Aorta (tissue), 5 donors: ENCODE data around the gene SDCCAG8. TPM values are rescaled to one million over a fixed set of nuclear protein-coding genes. Genes with fewer than 3 reads are reported as not detected.

Source experiments
- ATAC-seq: fragments of 200-7000 bp; cut with Tn5 transposase; one replicate; pipeline ENCODE4 v1.9.1; 2022; ENCODE audit warnings: moderate library complexity; ENCODE audit not compliant: low FRiP score
- DNase-seq, 2 donors: peaks; one replicate each; pipeline ENCODE4 v3.0.0-alpha.2; 2020
- H3K27ac ChIP-seq, 2 donors: one replicate each; pipeline ENCODE4 v1.5.1; 2013; ENCODE audit warnings: low read length in 2 of 2, mild to moderate bottlenecking in 2 of 2, moderate library complexity in 2 of 2, control low read depth in 1 of 2, inconsistent platforms in 1 of 2, low read depth in 1 of 2
- H3K27me3 ChIP-seq, 2 donors: one replicate each; pipeline ENCODE4 v1.6.1; 2013; ENCODE audit warnings: control low read depth in 1 of 2, low read length in 1 of 2, mild to moderate bottlenecking in 1 of 2, moderate library complexity in 1 of 2; ENCODE audit not compliant: insufficient read depth in 2 of 2, control insufficient read depth in 1 of 2
- H3K36me3 ChIP-seq, 2 donors: one replicate each; pipeline ENCODE4 v1.6.1; 2013; ENCODE audit warnings: control low read depth in 1 of 2, low read length in 1 of 2, mild to moderate bottlenecking in 1 of 2; ENCODE audit not compliant: insufficient read depth in 2 of 2, control insufficient read depth in 1 of 2
- H3K4me1 ChIP-seq, 2 donors: one replicate each; pipeline ENCODE4 v1.6.1; 2013; ENCODE audit warnings: low read length in 2 of 2, control low read depth in 1 of 2, mild to moderate bottlenecking in 1 of 2, moderate library complexity in 1 of 2; ENCODE audit not compliant: insufficient read depth in 2 of 2, control insufficient read depth in 1 of 2
- H3K4me3 ChIP-seq, 2 donors: one replicate each; pipeline ENCODE4 v1.5.1; 2013; ENCODE audit warnings: low read length in 2 of 2, control low read depth in 1 of 2, mild to moderate bottlenecking in 1 of 2
- H3K9me3 ChIP-seq: one replicate; pipeline ENCODE4 v1.6.1; 2013; ENCODE audit warnings: mild to moderate bottlenecking, low read length; ENCODE audit not compliant: control insufficient read depth
- WGBS, 2 donors: extraction: QIAGEN DNeasy Blood & Tissue Kit; methylation state at CpG; one replicate each; pipeline ENCODE4 v1.1.7; 2013; 5-methylcytosine and 5-hydroxymethylcytosine counted together
- intact Hi-C, 2 donors: fragments of 100-400 bp; cut with DNase I; formaldehyde crosslinking; loops; one replicate each; pipeline versions ENCODE4 v1.14.2 to v1.15.0; 2022
- polyA plus RNA-seq, 2 donors: library from polyadenylated mRNA; stranded (reverse); fragments of 200-250 nt; gene quantifications; one replicate each; pipeline ENCODE4 v1.2.3, GENCODE V29; 2013
- total RNA-seq, 2 donors: library from RNA; stranded (reverse); fragmentation: NEBNext Ultra II Directional; extraction: Animal tissue kit (Norgen Biotek cat#: 25700); gene quantifications; one replicate each; pipeline ENCODE4 v1.2.1, GENCODE V29; 2021
- donor health status: healthy with polysubstance abuse.
- donor health status: Bipolar disorder and iron deficiency.
- donor health status: DM: no; HTN: no; CAD: no.
- donor health status: DM: no; HTN: no; CAD: no.
- donor health status: DM: yes; HTN: yes; CAD: no.

Gene SDCCAG8
- total and polyA plus RNA-seq, 4 donors = 23.2 to 93.4 (median 32.1) TPM

DNA sequence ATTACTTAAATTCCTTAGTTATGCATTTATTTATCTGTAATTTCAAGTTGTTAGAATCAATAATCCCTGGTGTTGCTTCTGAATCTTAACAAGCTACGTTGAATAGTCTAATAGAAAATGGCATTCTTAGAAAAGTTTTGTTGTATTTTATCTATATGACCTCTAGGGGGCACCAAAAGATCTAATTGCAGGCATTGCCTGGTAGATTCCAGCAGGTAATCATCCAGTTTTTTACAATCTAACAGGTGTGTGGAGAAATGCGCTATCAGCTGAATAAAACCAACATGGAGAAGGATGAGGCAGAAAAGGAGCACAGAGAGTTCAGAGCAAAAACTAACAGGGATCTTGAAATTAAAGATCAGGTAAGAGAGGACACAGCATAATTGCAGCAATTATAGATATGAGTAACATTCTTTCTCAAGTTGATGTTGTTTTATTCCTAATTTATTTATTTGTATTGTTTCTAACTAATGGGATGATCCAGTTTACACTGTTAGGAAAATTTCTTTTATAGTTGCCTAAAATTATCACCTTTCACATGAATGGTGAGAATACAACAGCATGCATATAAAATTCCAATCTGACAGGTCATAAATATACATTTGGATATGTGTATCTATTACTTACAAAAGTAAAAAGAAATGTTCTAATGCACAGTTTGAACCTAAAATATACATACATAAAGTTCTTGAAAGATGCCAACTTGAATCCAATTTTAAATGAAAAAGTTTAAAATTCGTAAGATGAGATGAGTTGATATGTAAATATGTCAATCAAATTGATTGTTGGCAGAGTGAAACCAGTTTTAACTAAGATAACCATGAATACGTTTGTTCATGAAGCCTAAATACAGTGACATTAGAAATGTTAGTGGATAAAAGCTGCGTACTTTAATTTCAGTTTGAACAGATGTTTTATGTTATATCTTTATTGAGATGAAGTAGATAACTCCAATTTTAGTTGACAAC, 88.4 kb downstream of the SDCCAG8 start:
- Histone ChIP-seq H3K4me1 (no peaks in the 10 kb centered on the region), H3K36me3 (no peaks in the 10 kb centered on the region), H3K27ac (no peak overlapping the region), H3K9me3 (no peaks in the 10 kb centered on the region), H3K4me3 (no peak overlapping the region), H3K27me3 (no peaks in the 10 kb centered on the region)
- DNase-seq (no peak), ATAC-seq (no peak)
- WGBS, 2 donors = 62 to 65% methylated on average over 5 of the region's 5 CpGs
- intact Hi-C loops = loop anchor here (2.0 kb wide), 1 partner anchor 929 kb away; no protein-coding TSS in a partner anchor

DNA sequence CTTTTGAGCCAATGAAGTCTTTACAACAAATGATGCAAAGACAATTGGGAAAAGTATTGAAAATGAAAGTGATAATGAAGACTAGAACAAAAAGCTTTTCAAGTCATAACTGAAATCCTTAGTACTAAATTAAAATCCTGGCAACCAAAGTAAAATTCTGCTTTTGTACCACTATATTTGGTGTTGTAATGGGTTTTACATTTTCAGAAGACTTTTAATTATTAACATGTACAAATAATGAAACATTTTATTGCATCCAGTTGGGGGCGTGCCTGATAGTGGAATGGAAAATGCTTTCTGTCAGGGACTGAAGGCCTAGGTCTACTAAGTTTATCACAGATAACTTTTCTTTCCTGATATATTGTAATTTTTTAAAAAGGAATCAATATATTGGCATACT, 89.4 kb downstream of the SDCCAG8 start:
- no peak overlapping the region for H3K27ac ChIP-seq
- no peaks in the 10 kb centered on the region for H3K4me1 ChIP-seq
- no peak for DNase-seq
- no peaks in the 10 kb centered on the region for H3K27me3 ChIP-seq
- intact Hi-C loops = loop anchor here (2.0 to 5.0 kb wide), 2 partner anchors 402 to 928 kb away; no protein-coding TSS in a partner anchor
- ATAC-seq = no peak
- H3K9me3 ChIP-seq = no peaks in the 10 kb centered on the region
- no peaks in the 10 kb centered on the region for H3K36me3 ChIP-seq
- WGBS, 2 donors = 78 to 89% methylated on average over 1 of the region's 1 CpG
- no peak overlapping the region for H3K4me3 ChIP-seq

DNA sequence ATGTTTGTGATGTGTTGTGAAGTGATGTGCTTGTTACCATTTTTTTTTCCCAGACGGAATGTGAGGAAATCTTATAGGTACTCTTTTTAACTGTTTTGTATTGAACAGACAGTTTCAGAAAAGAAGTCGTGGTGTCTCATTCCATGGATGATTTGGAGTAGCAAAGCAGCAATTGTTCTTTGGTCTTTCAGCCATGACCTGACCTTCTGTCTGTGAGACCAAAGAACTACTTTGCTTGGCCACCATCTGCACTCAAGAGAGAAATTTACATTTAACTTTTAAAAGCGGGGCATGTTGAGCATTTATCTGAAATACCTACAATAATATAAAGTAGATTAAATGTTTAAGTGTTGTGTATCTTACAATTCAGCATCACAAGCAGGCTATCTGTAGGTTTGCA, 90.2 kb downstream of the SDCCAG8 start:
- H3K36me3 ChIP-seq = peaks cover 0 to under 1% of the 10 kb centered on the region in 2 donors

DNA sequence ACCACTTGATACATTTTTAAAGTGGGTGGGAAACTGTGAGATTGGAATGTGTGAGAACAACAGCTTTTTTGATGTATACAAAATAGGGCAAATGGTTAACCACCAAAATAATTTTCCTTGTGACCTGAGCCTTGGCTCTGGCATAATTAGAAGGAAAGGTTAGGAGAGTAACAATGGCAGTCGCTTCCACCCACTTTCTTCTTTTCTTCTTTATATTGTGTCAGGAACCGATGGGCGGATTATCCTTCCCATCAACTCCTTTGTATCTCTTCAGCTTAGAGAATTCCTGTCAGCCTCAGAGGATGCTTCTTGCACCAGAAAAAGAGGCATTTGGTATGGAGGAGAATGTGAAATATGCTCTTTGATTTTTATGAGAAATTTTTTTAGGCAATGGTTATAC, 90.6 kb downstream of the SDCCAG8 start:
- DNase-seq (no peak), ATAC-seq (no peak)
- Histone ChIP-seq H3K36me3 (peaks cover 0 to 3% of the 10 kb centered on the region in 2 donors), H3K4me3 (no peak overlapping the region), H3K27me3 (no peaks in the 10 kb centered on the region), H3K4me1 (no peaks in the 10 kb centered on the region), H3K27ac (no peak overlapping the region), H3K9me3 (no peaks in the 10 kb centered on the region)
- intact Hi-C loops = loop anchor here in 1 of 2 donors (5.0 kb wide), 1 partner anchor 401 kb away; no protein-coding TSS in a partner anchor
- whole genome bisulfite sequencing, 2 donors = 97 to 98% methylated on average over 3 of the region's 3 CpGs

More for the DNA sequence above, 90.2 kb downstream of the SDCCAG8 start:
- no peak overlapping the region for H3K4me3 ChIP-seq
- ATAC-seq = no peak
- intact Hi-C loops = loop anchor here in 1 of 2 donors (5.0 kb wide), 1 partner anchor 401 kb away; no protein-coding TSS in a partner anchor
- H3K27ac ChIP-seq = no peak overlapping the region
- H3K27me3 ChIP-seq = no peaks in the 10 kb centered on the region
- no peaks in the 10 kb centered on the region for H3K4me1 ChIP-seq
- 69 to 75% methylated on average over 3 of the region's 3 CpGs for WGBS, 2 donors
- H3K9me3 ChIP-seq = no peaks in the 10 kb centered on the region
- no peak for DNase-seq

DNA sequence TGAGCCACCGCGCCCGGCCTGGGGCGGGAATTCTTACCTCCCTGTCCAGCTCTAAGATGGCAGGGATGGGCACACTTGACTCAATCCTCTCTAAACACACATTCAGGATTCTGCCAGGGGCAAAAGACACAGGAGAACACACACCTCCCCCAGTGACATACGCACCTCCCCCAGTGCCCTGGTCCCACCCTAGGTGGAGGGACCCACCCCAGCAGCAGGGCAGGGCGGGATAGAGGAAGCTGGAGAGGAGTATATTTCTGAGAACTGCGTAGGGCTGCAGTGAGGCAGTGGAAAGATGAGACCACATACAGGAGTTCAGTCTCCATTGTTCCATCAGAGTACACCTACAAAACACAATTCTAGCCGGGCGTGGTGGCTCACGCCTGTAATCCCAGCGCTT, 92.5 kb downstream of the SDCCAG8 start:
- Histone ChIP-seq H3K4me3 (no peak overlapping the region), H3K36me3 (peaks cover 0 to 3% of the 10 kb centered on the region in 2 donors), H3K27me3 (no peaks in the 10 kb centered on the region), H3K4me1 (no peaks in the 10 kb centered on the region), H3K27ac (no peak overlapping the region), H3K9me3 (no peaks in the 10 kb centered on the region)
- DNase-seq (no peak), ATAC-seq (peak; percentile 36)
- intact Hi-C loops = loop anchor here in 1 of 2 donors (5.0 kb wide), 1 partner anchor 399 kb away; no protein-coding TSS in a partner anchor
- WGBS, 2 donors = 98 to 99% methylated on average over 11 of the region's 11 CpGs

DNA sequence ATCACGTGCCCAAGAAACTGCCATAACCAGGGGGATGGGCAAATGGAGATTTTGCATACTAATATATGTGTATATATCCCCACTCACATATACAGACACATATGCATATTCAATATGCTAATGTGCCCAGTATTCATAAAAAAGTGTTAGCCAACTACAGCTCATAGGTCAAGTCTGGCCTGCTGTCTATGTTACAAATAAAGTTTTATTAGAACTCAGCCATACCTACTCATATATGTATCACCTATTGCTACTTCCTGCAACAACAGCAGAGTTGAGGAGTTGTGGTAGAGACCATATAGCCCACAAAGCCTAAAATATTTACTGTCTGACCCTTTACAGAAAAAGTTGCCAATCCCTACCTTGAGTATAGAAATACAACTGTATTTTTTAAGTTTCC, 93.3 kb downstream of the SDCCAG8 start:
- intact Hi-C loops = loop anchor here in 1 of 2 donors (5.0 kb wide), 1 partner anchor 398 kb away; no protein-coding TSS in a partner anchor
- no peak overlapping the region for H3K27ac ChIP-seq
- no peaks in the 10 kb centered on the region for H3K9me3 ChIP-seq
- no peak overlapping the region for H3K4me3 ChIP-seq
- H3K27me3 ChIP-seq = no peaks in the 10 kb centered on the region
- peaks cover 0 to 3% of the 10 kb centered on the region in 2 donors for H3K36me3 ChIP-seq
- no peak for DNase-seq
- no peaks in the 10 kb centered on the region for H3K4me1 ChIP-seq
- no peak for ATAC-seq
- WGBS, 2 donors = 97% methylated on average over 1 of the region's 1 CpG

DNA sequence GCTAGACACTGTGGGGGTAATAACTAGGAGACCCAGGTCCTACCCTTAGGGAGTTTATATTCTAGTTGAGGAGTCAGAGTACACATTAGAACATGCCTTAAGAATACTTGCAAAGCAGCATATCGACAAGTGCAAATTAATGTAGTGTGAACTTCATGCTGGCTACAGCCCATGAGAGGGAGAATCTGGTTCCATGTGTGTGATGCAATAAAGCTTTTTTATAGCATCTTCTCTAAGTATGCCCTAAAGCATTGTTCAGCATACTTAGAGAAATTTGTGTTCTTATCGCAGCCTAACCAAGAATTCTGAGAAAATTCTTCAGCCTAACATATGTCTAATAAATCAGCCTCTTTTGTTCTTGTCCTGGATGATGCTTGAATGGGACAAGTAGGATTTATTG, 95.5 kb downstream of the SDCCAG8 start:
- no peaks in the 10 kb centered on the region for H3K4me1 ChIP-seq
- intact Hi-C loops = no loop called here
- DNase-seq = no peak
- H3K27me3 ChIP-seq = no peaks in the 10 kb centered on the region
- no peak overlapping the region for H3K27ac ChIP-seq
- H3K9me3 ChIP-seq = no peaks in the 10 kb centered on the region
- no peak overlapping the region for H3K4me3 ChIP-seq
- H3K36me3 ChIP-seq = peaks cover 0 to 3% of the 10 kb centered on the region in 2 donors
- no peak for ATAC-seq
- 93% methylated on average over 2 of the region's 2 CpGs for WGBS, 2 donors

DNA sequence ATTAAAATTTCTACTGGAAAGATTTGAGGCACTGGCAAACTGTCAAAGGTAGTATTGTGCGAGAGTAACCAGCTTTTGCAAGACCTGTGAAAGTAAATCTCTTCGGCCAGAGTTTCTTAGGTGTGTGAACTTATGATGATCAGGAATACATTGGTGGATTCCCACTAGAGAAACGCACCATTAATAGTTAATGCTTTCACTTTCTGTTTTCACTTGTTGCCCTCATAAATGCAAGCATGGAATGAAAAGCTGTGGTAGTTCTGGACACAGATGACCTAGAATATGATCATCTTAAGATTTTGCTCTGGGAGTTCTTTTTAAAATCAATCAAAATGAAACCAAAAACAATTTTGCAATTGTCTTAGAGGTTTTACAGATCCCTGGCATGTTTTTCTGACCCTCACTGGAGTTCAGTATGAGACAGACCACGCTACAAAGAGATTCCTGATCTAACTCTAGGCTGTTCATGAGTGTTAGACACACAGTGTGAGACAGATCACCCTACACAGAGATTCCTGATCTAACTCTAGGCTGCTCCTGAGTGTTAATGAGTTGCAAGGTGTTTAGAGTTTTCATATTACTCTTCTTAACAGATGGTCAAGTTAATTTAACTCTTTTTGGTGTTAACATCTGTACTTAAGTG, 98.8 kb downstream of the SDCCAG8 start:
- DNase-seq (no peak), ATAC-seq (no peak)
- WGBS, 2 donors = 46 to 58% methylated on average over 4 of the region's 4 CpGs
- Histone ChIP-seq H3K27me3 (no peaks in the 10 kb centered on the region), H3K36me3 (peaks cover 0 to 3% of the 10 kb centered on the region in 2 donors), H3K9me3 (no peaks in the 10 kb centered on the region), H3K4me1 (no peaks in the 10 kb centered on the region), H3K27ac (no peak overlapping the region), H3K4me3 (no peak overlapping the region)
- intact Hi-C loops = no loop called here
